ENCODE results near the gene USP3.

Gene USP3

GRCh38 chr15:63545520-63545919 lies 41.1 kb downstream of the USP3 start:
- no peak for DNase-seq

GRCh38 chr15:63551400-63551799 lies 47.0 kb downstream of the USP3 start:
- no peak for DNase-seq

- peak; percentile 58 for DNase-seq
Observed at GRCh38 chr15:63553388-63553791, 49.0 kb downstream of the USP3 start.

GRCh38 chr15:63554337-63554927 lies 50.0 kb downstream of the USP3 start:
- no peak for DNase-seq

GRCh38 chr15:63555507-63555906 lies 51.1 kb downstream of the USP3 start:
- DNase-seq, result no peak

GRCh38 chr15:63556246-63556645 lies 51.9 kb downstream of the USP3 start:
- no peak for DNase-seq

GRCh38 chr15:63556736-63557135 lies 52.3 kb downstream of the USP3 start:
- DNase-seq, result no peak

GRCh38 chr15:63559753-63560152 lies 55.4 kb downstream of the USP3 start:
- DNase-seq, result no peak

- DNase-seq, result peak; percentile 73
Observed at GRCh38 chr15:63560741-63561448, 56.5 kb downstream of the USP3 start.

- DNase-seq, result no peak
Observed at GRCh38 chr15:63564093-63564492, 59.7 kb downstream of the USP3 start.

- DNase-seq, result no peak
Observed at GRCh38 chr15:63565536-63566186, 61.3 kb downstream of the USP3 start.

GRCh38 chr15:63572749-63573464 lies 68.5 kb downstream of the USP3 start:
- no peak for DNase-seq

GRCh38 chr15:63573533-63573932 lies 69.1 kb downstream of the USP3 start:
- no peak for DNase-seq

GRCh38 chr15:63575312-63575711 lies 70.9 kb downstream of the USP3 start:
- no peak for DNase-seq

GRCh38 chr15:63576441-63576840 lies 72.0 kb downstream of the USP3 start:
- DNase-seq, result no peak

- DNase-seq, result no peak
Observed at GRCh38 chr15:63582179-63582578, 77.8 kb downstream of the USP3 start.

GRCh38 chr15:63582718-63583426 lies 78.5 kb downstream of the USP3 start:
- no peak for DNase-seq

GRCh38 chr15:63586790-63587189 lies 82.4 kb downstream of the USP3 start:
- DNase-seq, result peak; percentile 72

GRCh38 chr15:63587527-63587926 lies 83.1 kb downstream of the USP3 start:
- DNase-seq, result no peak

GRCh38 chr15:63588826-63589225 lies 84.4 kb downstream of the USP3 start:
- no peak for DNase-seq

- no peak for DNase-seq
Observed at GRCh38 chr15:63593705-63594671, 89.6 kb downstream of the USP3 start.

- DNase-seq, result no peak
Observed at GRCh38 chr15:63595065-63595464, 90.7 kb downstream of the USP3 start.
